ENCODE measurements around the gene SELP. TPM values are rescaled to one million over a fixed set of nuclear protein-coding genes. Genes with fewer than 3 reads are reported as not detected.
A peak's percentile ranks its signal among the peaks of the same experiment; 100 is the strongest.

SELP gene
- total and polyA plus RNA-seq, 12 donors: 3.3 to 13.4 (median 5.6) TPM

- intact Hi-C loops (cut with DNase I): loop anchor here in 7 of 10 donors (1.0 to 10.0 kb wide), 10 partner anchors 61 to 952 kb away; partner anchors contain the start of gene SLC19A2 (in 1 of the 7)
Observed at GRCh38 chr1:169546087-169546995, 83.6 kb downstream of the SELP start.

GRCh38 chr1:169545472-169545871, 84.5 kb downstream of the SELP start:
- intact Hi-C loops (cut with DNase I): loop anchor here in 7 of 10 donors (5.0 to 10.0 kb wide), 8 partner anchors 78 to 951 kb away; no protein-coding TSS in a partner anchor
- no peak overlapping the region for H3K27ac ChIP-seq
- peaks cover 0 to 6% (median 0%) of the 10 kb centered on the region in 7 donors for H3K27me3 ChIP-seq
- no peak for DNase-seq
- H3K9me3 ChIP-seq: no peaks in the 10 kb centered on the region
- H3K36me3 ChIP-seq: peaks cover 0 to 27% (median 0%) of the 10 kb centered on the region in 9 donors
- no peak overlapping the region for H3K4me3 ChIP-seq
- ATAC-seq: no peak
- 86 to 88% methylated on average over 2 of the region's 2 CpGs for WGBS, 2 donors
- TF ChIP-seq CTCF (IDR thresholded peaks at IDR 0.05): no peak
- no peaks in the 10 kb centered on the region for H3K4me1 ChIP-seq

More at GRCh38 chr1:169546087-169546995, 83.6 kb downstream of the SELP start:
- Histone ChIP-seq H3K27ac (no peak overlapping the region), H3K4me1 (no peaks in the 10 kb centered on the region), H3K4me3 (no peak overlapping the region), H3K36me3 (peaks cover 0 to 27% (median 0%) of the 10 kb centered on the region in 9 donors), H3K27me3 (peaks cover 0 to 6% (median 0%) of the 10 kb centered on the region in 7 donors), H3K9me3 (no peaks in the 10 kb centered on the region)
- ATAC-seq: peak in 7 of 8 donors; percentile 63 to 90 (median 78)
- peak in 1 of 2 donors; percentile 65 for DNase-seq
- 52 to 61% methylated on average over 15 of the region's 15 CpGs for WGBS, 2 donors
- peak; percentile 54 to 86 (median 80) for TF ChIP-seq CTCF (IDR thresholded peaks at IDR 0.05)

DNA sequence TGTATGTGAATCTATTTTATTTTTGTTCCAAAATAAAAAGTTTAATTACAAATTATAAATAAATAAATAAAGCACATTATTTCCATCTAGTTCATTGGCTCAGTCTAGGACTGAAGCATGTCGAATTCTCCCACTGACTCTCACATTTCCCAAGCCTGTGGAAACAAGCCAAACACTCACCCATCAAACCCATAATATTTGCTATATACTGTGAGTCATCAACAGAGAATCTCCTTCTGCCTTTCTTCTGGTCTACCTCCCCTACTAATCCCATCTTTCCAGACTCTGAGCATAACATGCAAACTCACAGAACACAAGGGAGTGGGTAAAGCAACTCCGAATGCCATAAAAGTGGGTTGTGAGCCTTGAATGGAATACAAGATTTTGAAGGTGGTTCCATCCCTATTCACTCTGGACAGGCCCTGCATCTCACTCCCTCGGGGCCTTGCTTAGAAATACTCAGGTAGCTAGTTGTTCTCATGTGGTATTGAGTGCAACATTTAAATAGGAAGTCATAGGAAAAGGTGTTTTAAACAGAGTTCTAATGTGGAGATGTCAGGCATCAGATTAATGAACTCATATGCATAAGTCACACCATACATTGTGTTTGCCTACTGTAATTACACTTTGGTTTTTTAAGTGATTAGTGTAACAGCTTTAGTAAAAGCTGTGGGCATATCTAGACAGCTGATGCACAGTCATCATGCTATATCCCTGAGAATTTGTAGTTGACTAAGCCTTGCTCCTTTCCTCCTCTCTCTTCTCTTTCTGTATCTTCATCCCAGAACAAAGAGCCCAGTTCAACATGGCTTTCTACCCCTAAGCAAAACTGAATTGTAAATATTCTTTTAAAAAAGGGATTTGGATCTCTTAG, 90.7 kb downstream of the SELP start:
- Histone ChIP-seq H3K4me1 (no peaks in the 10 kb centered on the region), H3K9me3 (no peaks in the 10 kb centered on the region), H3K36me3 (peaks cover 0 to 24% (median 0%) of the 10 kb centered on the region in 9 donors), H3K27ac (no peak overlapping the region), H3K4me3 (no peak overlapping the region), H3K27me3 (peaks cover 0 to 5% (median 0%) of the 10 kb centered on the region in 7 donors)
- 76 to 83% methylated on average over 3 of the region's 3 CpGs for WGBS, 2 donors
- TF ChIP-seq CTCF (IDR thresholded peaks at IDR 0.05): no peak
- DNase-seq: no peak
- ATAC-seq: no peak
- intact Hi-C loops (cut with DNase I): no loop called here

Other genes with a start within 250 kb of the SELP start
- gene CCDC181, start 202.7 kb downstream of the SELP start, total RNA-seq: 1 to 10 TPM in 4 of 10 donors, under 1 TPM in 6; 0.52 to 1.5 (median 0.96) TPM
- gene CCDC181, start 202.7 kb downstream of the SELP start, polyA plus RNA-seq: 1 to 10 TPM in 1 of 2 donors, under 1 TPM in 1; 0.51 to 1.0 TPM
- 10 to 100 TPM in 8 of 10 donors, 1 to 10 TPM in 2; 7.6 to 36.3 (median 16.1) TPM for gene SLC19A2, start 144.2 kb downstream of the SELP start, total RNA-seq
- gene SLC19A2, start 144.2 kb downstream of the SELP start, polyA plus RNA-seq: 10 to 100 TPM; 23.5 to 43.2 TPM
- 10 to 100 TPM in 4 of 10 donors, 1 to 10 TPM in 5, under 1 TPM in 1; 0.94 to 31.4 (median 6.9) TPM for gene F5, start 43.6 kb downstream of the SELP start, total RNA-seq
- gene F5, start 43.6 kb downstream of the SELP start, polyA plus RNA-seq: 10 to 100 TPM in 1 of 2 donors, 1 to 10 TPM in 1; 4.6 to 40.3 TPM
- 1 to 10 TPM; 1.3 to 8.5 (median 1.7) TPM for gene SELL, start 81.5 kb upstream of the SELP start, total RNA-seq
- gene SELL, start 81.5 kb upstream of the SELP start, polyA plus RNA-seq: 1 to 10 TPM in 1 of 2 donors, under 1 TPM in 1; 0.59 to 1.2 TPM
- gene SELE, start 104.0 kb upstream of the SELP start, total RNA-seq: 10 to 100 TPM in 2 of 10 donors, 1 to 10 TPM in 4, under 1 TPM in 4; 0.46 to 15.3 (median 2.2) TPM
- gene SELE, start 104.0 kb upstream of the SELP start, polyA plus RNA-seq: 1 to 10 TPM; 3.1 TPM
- 1 to 10 TPM; 2.2 to 6.6 (median 5.6) TPM for gene METTL18, start 164.8 kb upstream of the SELP start, total RNA-seq
- gene METTL18, start 164.8 kb upstream of the SELP start, polyA plus RNA-seq: 1 to 10 TPM; 4.4 to 6.6 TPM

Data from heart right ventricle (tissue), 16 donors.